Measurements from ENCODE around the gene CAMKK1. TPM values are rescaled to one million over a fixed set of nuclear protein-coding genes. Genes with fewer than 3 reads are reported as not detected.

Gene CAMKK1
- total RNA-seq, 1 experiment from 2014 or later: 9.6 TPM

DNA sequence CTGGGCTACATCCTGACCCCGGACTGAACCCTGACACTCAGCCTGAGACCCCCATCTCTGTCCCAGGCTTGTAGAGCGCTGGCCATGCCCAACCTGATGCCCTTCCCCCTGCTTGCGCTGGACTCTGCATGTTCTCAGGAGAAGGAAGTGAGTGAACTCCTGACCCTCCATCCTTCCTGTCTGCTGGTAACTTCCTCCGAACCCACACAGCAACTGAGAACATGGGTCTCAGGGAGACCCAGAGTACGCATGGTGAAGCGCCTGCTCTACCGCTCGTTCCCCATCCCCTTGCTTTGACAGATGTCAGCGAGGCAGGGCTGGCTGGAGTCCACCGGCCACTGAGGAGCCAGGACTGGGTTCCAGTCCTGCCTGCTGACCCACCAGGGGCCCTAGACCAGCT is 6.1 kb downstream of the CAMKK1 start (continued):
- TF ChIP-seq, protein P1, sequence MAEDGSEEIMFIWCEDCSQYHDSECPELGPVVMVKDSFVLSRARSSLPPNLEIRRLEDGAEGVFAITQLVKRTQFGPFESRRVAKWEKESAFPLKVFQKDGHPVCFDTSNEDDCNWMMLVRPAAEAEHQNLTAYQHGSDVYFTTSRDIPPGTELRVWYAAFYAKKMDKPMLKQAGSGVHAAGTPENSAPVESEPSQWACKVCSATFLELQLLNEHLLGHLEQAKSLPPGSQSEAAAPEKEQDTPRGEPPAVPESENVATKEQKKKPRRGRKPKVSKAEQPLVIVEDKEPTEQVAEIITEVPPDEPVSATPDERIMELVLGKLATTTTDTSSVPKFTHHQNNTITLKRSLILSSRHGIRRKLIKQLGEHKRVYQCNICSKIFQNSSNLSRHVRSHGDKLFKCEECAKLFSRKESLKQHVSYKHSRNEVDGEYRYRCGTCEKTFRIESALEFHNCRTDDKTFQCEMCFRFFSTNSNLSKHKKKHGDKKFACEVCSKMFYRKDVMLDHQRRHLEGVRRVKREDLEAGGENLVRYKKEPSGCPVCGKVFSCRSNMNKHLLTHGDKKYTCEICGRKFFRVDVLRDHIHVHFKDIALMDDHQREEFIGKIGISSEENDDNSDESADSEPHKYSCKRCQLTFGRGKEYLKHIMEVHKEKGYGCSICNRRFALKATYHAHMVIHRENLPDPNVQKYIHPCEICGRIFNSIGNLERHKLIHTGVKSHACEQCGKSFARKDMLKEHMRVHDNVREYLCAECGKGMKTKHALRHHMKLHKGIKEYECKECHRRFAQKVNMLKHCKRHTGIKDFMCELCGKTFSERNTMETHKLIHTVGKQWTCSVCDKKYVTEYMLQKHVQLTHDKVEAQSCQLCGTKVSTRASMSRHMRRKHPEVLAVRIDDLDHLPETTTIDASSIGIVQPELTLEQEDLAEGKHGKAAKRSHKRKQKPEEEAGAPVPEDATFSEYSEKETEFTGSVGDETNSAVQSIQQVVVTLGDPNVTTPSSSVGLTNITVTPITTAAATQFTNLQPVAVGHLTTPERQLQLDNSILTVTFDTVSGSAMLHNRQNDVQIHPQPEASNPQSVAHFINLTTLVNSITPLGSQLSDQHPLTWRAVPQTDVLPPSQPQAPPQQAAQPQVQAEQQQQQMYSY (CRISPR knock-in tag; IDR thresholded peaks at IDR 0.05): no peak

DNA sequence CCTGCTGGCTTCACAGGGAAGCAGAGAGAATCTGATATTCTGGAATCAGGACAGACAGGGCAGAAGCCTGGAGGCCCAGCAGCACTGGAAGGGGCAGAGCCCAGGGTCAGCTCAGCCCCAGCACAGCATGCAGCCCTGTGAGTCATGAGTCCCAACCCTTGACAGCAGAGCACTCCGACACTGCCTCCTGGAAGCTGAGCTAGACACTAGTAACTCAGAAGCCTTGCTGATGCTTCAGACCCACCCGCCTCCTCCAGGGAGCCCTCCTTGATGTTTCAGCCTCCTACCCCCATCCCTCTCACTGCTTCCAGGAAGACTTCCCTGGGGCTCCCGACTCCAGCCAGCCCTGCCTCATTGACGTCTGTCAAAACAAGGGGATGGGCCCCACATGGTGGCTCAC is 6.9 kb downstream of the CAMKK1 start:
- Mint-ChIP-seq H3K27ac (no peak overlapping the region), H3K4me1 (peaks cover 17% of the 10 kb centered on the region), H3K36me3 (0 out of 2 replicates have a peak, but pooled peaks cover 5% of the 10 kb centered on the region), H3K9me3 (no peaks in the 10 kb centered on the region), H3K4me3 (no peak overlapping the region), H3K27me3 (ENCODE audit: low read depth) (no peaks in the 10 kb centered on the region; the same call in 1 of the 2 replicates)
- DNase-seq (ENCODE audit: low spot score): no peak
- ATAC-seq: no peak
- ChIA-PET POLR2A (no interaction called here), CTCF (interaction anchor here (1.0 kb wide), 1 partner anchor 28 kb away, joined by 4 read pairs; no protein-coding TSS in a partner anchor)
- TF ChIP-seq SOX15 (CRISPR knock-in tag; IDR thresholded peaks at IDR 0.05) (no peak), ZNF121 (CRISPR knock-in tag; IDR thresholded peaks at IDR 0.05) (no peak), NFATC4 (CRISPR knock-in tag; IDR thresholded peaks at IDR 0.05) (no peak), FOXJ3 (CRISPR knock-in tag; IDR thresholded peaks at IDR 0.05; ENCODE audit: borderline replicate concordance) (no peak), PRRX2 (CRISPR knock-in tag; IDR thresholded peaks at IDR 0.05) (no peak), GABPB1 (CRISPR knock-in tag; IDR thresholded peaks at IDR 0.05) (no peak), RELA (CRISPR knock-in tag; IDR thresholded peaks at IDR 0.05; ENCODE audit: borderline replicate concordance) (no peak), KAT7 (CRISPR knock-in tag; IDR thresholded peaks at IDR 0.05; ENCODE audit: borderline replicate concordance) (no peak)
- TF ChIP-seq, protein P2, sequence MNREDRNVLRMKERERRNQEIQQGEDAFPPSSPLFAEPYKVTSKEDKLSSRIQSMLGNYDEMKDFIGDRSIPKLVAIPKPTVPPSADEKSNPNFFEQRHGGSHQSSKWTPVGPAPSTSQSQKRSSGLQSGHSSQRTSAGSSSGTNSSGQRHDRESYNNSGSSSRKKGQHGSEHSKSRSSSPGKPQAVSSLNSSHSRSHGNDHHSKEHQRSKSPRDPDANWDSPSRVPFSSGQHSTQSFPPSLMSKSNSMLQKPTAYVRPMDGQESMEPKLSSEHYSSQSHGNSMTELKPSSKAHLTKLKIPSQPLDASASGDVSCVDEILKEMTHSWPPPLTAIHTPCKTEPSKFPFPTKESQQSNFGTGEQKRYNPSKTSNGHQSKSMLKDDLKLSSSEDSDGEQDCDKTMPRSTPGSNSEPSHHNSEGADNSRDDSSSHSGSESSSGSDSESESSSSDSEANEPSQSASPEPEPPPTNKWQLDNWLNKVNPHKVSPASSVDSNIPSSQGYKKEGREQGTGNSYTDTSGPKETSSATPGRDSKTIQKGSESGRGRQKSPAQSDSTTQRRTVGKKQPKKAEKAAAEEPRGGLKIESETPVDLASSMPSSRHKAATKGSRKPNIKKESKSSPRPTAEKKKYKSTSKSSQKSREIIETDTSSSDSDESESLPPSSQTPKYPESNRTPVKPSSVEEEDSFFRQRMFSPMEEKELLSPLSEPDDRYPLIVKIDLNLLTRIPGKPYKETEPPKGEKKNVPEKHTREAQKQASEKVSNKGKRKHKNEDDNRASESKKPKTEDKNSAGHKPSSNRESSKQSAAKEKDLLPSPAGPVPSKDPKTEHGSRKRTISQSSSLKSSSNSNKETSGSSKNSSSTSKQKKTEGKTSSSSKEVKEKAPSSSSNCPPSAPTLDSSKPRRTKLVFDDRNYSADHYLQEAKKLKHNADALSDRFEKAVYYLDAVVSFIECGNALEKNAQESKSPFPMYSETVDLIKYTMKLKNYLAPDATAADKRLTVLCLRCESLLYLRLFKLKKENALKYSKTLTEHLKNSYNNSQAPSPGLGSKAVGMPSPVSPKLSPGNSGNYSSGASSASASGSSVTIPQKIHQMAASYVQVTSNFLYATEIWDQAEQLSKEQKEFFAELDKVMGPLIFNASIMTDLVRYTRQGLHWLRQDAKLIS (CRISPR knock-in tag; IDR thresholded peaks at IDR 0.05; ENCODE audit: borderline replicate concordance): no peak
- TF ChIP-seq, protein P1 (CRISPR knock-in tag; IDR thresholded peaks at IDR 0.05): no peak
- TF ChIP-seq, protein P3, sequence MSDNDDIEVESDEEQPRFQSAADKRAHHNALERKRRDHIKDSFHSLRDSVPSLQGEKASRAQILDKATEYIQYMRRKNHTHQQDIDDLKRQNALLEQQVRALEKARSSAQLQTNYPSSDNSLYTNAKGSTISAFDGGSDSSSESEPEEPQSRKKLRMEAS (CRISPR knock-in tag; IDR thresholded peaks at IDR 0.05): no peak
- TF ChIP-seq, protein P4, sequence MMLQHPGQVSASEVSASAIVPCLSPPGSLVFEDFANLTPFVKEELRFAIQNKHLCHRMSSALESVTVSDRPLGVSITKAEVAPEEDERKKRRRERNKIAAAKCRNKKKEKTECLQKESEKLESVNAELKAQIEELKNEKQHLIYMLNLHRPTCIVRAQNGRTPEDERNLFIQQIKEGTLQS (CRISPR knock-in tag; conservative IDR thresholded peaks at IDR 0.05): no peak
- TF ChIP-seq, protein P5, sequence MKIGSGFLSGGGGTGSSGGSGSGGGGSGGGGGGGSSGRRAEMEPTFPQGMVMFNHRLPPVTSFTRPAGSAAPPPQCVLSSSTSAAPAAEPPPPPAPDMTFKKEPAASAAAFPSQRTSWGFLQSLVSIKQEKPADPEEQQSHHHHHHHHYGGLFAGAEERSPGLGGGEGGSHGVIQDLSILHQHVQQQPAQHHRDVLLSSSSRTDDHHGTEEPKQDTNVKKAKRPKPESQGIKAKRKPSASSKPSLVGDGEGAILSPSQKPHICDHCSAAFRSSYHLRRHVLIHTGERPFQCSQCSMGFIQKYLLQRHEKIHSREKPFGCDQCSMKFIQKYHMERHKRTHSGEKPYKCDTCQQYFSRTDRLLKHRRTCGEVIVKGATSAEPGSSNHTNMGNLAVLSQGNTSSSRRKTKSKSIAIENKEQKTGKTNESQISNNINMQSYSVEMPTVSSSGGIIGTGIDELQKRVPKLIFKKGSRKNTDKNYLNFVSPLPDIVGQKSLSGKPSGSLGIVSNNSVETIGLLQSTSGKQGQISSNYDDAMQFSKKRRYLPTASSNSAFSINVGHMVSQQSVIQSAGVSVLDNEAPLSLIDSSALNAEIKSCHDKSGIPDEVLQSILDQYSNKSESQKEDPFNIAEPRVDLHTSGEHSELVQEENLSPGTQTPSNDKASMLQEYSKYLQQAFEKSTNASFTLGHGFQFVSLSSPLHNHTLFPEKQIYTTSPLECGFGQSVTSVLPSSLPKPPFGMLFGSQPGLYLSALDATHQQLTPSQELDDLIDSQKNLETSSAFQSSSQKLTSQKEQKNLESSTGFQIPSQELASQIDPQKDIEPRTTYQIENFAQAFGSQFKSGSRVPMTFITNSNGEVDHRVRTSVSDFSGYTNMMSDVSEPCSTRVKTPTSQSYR (CRISPR knock-in tag; IDR thresholded peaks at IDR 0.05): no peak
- TF ChIP-seq, protein P6, sequence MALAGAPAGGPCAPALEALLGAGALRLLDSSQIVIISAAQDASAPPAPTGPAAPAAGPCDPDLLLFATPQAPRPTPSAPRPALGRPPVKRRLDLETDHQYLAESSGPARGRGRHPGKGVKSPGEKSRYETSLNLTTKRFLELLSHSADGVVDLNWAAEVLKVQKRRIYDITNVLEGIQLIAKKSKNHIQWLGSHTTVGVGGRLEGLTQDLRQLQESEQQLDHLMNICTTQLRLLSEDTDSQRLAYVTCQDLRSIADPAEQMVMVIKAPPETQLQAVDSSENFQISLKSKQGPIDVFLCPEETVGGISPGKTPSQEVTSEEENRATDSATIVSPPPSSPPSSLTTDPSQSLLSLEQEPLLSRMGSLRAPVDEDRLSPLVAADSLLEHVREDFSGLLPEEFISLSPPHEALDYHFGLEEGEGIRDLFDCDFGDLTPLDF (CRISPR knock-in tag; IDR thresholded peaks at IDR 0.05): no peak
- TF ChIP-seq, protein P7, sequence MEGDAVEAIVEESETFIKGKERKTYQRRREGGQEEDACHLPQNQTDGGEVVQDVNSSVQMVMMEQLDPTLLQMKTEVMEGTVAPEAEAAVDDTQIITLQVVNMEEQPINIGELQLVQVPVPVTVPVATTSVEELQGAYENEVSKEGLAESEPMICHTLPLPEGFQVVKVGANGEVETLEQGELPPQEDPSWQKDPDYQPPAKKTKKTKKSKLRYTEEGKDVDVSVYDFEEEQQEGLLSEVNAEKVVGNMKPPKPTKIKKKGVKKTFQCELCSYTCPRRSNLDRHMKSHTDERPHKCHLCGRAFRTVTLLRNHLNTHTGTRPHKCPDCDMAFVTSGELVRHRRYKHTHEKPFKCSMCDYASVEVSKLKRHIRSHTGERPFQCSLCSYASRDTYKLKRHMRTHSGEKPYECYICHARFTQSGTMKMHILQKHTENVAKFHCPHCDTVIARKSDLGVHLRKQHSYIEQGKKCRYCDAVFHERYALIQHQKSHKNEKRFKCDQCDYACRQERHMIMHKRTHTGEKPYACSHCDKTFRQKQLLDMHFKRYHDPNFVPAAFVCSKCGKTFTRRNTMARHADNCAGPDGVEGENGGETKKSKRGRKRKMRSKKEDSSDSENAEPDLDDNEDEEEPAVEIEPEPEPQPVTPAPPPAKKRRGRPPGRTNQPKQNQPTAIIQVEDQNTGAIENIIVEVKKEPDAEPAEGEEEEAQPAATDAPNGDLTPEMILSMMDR (IDR thresholded peaks at IDR 0.05): no peak
- TF ChIP-seq, protein P8, sequence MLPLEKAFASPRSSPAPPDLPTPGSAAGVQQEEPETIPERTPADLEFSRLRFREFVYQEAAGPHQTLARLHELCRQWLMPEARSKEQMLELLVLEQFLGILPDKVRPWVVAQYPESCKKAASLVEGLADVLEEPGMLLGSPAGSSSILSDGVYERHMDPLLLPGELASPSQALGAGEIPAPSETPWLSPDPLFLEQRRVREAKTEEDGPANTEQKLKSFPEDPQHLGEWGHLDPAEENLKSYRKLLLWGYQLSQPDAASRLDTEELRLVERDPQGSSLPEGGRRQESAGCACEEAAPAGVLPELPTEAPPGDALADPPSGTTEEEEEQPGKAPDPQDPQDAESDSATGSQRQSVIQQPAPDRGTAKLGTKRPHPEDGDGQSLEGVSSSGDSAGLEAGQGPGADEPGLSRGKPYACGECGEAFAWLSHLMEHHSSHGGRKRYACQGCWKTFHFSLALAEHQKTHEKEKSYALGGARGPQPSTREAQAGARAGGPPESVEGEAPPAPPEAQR (CRISPR knock-in tag; IDR thresholded peaks at IDR 0.05): no peak
